NCI-H1694 (cell line): ENCODE results near the gene RPS6KB1.
"Not testable (repeated sequence)": the region's sequence is repeated elsewhere in the genome, so short reads cannot be mapped to it uniquely, and the experiment has no call there.

Experiments
- DNase-seq: peaks from one replicate; lab custom pipeline; 2025; lab: John Stamatoyannopoulos, UW

Gene RPS6KB1

DNA sequence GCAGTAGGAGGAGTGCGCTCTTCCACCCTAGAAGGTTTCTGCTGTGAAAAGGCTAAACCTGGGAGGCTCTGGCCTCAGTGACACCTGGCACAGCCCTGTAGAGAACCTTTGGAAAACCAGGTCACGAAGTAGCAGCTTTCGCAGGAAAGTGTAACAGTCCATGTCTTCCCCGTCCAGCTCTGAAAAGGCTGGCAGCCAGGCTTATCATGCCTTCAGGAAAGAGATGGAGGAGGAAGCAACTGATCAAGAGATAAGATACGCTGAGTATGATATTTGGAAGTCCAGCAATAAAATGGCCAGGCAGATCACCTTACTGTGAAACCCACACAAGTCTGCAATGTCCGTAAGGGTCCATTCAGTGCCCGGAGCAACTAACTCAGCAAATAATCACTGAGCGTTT is 22.4 kb upstream of the RPS6KB1 start:
- DNase-seq = no peak

DNA sequence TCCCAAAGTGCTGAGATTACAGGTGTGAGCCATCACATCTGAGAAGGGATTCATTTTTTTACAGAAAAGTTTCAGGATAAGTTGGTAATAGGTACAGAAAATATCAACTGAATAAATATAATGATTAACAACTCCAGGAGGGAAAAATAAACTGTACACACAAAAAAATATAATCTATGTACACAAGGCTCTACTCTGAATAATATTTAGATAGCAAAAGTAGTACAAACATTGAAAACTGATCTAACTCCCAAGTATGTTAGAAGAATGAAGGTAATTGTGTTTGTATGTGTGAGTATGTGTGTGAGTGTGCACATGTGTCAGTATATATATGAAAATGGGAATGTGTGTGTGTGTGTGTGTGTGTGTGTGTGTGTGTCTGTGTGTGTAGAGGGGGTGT is 20.6 kb upstream of the RPS6KB1 start:
- DNase-seq = no peak

DNA sequence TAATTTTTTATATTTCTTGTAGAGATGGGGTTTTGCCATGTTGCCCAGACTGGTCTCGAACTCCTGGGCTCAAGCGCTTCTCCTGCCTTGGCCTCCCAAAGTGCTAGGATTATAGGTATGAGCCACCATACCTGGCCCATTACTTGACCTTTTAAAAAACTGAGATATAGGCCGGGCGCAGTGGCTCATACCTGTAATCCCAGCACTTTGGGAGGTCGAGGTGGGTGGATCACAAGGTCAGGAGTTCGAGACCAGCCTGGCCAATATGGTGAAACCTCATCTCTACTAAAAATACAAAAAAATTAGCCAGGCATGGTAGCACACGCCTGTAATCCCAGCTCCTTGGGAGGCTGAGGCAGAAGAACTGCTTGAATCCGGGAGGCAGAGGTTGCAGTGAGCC is 19.5 kb upstream of the RPS6KB1 start:
- DNase-seq = not testable (repeated sequence)

DNA sequence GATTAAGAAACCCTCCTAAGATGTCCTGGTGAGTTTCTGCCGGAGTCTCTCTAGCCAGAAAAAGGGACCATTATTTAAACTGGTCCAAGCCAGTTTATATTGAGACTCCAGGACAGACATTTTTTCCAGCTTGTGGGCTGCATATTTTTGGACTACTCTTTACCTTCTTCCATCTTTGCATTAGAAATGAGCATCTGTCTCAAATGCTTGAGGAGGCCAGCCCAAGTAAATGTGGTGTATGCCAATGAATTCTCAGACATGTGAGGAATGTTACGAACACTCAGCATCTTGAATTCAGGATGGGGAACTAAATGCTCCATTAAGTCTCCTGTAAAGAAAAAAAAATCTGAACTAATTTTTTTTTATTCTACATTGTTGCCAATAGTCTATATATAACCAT is 18.5 kb upstream of the RPS6KB1 start:
- no peak for DNase-seq

DNA sequence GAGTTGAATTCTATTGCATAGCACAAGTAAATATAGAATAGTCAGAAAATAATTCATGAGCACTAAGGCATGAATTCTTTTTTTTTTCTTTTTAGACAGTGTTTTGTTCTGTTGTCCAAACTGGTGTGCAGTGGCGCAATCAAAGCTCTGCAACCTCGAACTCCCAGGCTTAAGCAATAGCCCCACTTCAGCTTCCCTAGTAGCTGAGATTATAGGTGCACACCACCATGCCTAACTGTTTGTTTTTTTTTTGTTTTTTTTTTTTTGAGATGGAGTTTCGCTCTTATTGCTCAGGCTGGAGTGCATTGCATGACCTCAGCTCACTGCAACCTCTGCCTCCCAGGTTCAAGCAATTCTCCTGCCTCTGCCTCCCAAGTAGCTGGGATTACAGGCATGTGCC is 16.8 kb upstream of the RPS6KB1 start:
- no peak for DNase-seq

DNA sequence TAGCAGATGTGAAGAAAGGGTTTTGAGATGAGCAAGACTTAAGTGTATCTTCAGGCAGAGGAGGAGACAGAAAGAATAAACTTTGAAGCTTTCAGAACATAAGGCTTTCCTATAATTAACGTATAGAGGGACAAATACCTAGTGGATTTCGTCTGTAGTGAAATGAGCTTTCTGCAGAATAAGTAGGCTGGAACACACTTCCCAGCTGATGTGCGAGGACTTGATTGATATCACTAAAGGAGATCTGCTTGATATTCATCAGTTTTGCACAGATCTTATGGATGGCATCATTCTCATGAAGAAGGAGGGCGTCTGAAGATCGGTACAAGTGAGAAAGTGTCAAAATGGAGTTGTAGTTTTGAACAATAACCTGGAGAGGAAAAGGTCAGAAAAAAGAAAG is 15.0 kb upstream of the RPS6KB1 start:
- DNase-seq = no peak

DNA sequence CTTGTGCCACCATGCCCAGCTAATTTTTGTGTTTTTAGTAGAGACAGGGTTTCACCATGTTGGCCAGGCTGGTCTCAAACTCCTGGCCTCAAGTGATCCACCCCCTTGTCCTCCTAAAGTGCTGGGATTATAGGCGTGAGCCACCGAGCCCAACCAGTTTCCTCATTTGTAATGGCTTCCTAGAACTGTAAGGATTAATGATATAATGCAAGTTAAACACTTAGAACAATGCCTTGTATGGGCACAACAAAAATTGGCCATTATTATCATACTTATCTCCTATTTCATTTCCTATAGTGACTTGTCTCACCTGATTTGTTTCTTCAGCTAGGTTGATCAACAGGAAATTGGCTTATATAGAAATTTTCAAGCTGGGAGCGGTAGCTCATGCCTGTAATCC is 14.3 kb upstream of the RPS6KB1 start:
- no peak for DNase-seq

DNA sequence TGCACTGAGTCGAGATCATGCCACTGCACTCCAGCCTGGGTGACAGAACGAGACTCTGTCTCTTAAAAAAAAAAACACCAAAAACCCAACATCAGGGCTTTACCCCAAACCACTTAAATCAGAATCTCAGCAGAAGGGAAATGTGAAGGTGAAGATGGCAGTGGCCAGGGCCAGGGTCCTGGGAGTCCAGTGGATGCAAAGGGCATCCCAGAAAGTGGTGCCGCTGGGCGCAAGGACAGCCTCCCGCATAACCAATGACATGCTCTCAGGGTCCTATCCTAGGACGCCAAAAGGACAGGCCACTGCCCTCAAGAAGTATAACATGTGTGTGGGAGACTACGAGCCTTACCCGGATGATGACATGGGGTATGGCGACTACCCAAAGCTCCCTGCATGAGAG is 8.1 kb upstream of the RPS6KB1 start:
- DNase-seq = no peak

DNA sequence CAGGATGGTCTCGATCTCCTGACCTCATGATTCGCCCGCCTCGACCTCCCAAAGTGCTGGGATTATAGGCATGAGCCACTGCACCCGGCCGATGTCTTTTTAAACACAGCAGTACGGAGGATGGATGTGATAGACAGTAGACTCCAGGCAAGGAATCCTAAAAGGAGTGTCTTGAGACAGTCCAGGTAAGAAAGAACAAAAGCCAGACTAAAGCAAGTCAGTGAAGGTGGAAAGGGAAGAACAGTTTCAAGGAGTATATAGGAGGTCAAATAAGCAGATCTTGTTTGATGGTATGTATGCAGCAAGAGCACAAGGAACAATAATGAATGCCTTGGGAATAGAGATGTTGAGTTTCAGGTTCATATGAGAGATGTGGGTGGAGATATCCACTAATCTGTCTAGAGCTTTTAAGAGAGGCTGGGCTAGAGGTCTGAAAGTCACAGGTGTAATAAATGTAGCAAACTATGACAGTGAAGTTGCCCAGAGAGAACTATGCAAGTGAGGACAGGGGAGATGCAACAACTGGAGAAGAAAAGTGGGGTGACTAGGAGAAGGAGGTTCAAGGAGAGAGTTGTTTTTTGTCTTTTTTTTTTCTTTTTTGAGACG is 4.7 kb upstream of the RPS6KB1 start:
- no peak for DNase-seq

DNA sequence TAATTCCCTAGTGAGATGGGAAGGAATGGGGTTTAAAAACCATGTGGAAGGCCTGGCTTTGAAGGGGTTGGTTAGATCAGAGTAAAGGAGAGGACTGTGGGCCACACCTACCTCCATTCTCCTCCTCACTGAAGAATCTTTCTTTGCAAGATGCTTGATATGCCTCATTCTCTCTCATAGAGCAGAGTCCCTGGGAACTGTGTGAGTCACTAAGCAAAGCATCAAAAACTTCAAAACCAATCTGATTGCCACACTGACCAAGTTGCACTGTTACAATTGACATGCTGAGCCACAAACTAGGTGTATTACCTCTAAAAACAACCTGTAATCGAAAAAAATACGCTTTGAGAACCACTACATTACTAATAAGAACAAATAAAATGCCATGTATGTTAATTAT is 2.2 kb upstream of the RPS6KB1 start:
- no peak for DNase-seq

DNA sequence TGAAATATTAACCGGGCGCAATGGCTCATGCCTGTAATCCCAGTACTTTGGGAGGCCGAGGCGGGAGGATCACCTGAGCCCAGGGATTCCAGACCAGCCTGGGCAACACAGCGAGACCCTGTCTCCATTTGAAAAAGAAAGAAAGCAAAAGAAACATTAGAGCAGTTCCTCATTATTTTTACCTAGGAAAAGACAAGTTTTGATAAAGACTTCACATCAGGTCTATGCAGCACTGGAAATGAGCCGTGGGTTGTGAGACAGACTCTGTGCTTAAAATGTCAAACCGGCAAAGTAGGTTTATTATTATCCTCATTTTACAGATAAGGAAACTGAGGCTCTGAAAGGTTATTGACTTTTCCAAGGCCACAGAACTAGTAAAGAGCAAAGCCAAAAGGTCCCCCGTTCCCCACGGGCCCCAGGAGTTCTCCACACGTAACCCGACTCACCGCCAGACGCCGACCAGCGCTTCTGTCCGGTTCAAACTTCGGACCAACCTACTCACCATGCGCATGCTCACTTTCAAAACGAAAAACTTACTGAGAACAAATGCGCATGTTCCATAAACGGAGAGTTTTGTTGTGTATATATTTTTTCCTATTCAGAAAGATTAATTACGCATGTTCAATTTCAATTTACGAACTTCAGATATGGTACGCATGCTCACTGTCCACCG is 534 bp upstream of the RPS6KB1 start:
- DNase-seq = no peak

DNA sequence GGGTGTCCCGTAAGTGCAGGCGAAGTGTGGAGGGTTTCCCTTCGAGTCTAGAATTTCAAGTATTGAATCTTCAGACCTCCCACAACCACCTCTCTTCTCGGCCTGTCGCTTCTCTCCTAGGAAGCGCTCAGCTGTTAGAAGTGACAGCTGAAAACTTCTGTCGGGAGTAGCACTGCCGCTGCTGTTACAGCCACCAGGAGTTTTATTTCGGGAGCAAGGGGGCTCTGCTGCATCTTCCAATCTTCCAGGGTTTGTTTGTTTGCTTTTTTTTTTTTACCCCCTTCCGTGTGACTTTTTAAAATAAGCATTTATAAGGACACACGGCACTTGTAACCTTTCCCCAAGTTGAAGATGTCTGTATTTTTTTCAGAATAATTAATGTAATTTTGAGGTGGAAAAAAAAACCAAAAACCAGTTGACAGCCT is 767 bp downstream of the RPS6KB1 start:
- peak; percentile 7 for DNase-seq

DNA sequence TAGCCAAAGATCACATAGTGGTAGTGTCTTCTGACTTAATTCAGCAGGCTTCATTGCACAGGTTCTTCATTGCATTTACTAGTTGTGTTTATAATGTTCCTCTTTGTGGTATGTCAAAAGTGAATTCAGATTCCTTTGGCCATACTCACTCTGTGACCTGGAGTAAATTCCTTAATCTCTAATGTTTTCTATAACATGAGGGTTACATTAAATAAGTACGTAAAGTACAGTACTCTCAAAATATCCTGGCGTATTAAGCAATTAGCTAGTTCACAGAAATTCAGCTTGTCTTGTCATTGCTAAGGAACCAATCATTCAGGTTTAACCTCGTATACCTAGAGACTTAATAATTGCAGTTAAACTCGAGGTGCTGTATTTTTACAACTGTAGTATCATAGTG is 4.2 kb downstream of the RPS6KB1 start:
- DNase-seq = no peak

DNA sequence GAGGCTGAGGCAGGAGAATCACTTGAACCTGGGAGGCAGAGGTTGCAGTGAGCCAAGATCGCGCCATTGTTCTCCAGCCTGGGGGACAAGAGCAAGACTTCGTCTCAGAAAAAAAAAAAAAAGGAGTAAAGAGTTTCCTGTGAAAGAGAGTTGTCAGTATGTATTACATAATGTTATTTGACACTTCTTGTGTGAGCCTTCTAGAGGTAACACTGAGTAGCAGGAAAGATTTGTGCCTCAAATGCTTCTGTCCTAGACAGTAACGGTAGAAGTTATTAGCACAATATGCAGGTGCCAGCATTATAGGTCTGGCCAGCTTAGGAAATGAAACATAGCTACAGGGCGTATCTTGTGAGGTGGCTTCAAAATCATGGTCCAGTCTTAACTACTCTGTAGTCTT is 6.2 kb downstream of the RPS6KB1 start:
- DNase-seq = no peak

DNA sequence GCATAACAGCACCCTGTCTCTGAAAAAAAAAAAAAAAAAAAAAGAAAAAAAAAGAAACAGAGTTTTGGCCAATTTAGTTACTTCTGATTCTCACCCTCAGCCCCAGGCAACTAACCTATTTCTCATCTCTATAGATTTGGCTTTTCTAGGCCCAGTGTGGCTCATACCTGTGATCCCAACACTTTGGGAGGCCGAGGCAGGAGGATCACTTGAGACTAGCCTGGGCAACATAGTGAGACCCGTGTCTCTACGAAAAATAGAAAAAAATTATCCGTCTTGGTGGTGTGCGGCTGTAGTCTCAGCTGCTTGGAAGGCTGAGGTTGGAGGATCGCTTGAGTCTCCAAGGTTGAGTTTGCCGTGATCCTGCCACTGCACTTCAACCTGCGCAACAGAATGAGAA is 8.7 kb downstream of the RPS6KB1 start:
- DNase-seq = no peak

DNA sequence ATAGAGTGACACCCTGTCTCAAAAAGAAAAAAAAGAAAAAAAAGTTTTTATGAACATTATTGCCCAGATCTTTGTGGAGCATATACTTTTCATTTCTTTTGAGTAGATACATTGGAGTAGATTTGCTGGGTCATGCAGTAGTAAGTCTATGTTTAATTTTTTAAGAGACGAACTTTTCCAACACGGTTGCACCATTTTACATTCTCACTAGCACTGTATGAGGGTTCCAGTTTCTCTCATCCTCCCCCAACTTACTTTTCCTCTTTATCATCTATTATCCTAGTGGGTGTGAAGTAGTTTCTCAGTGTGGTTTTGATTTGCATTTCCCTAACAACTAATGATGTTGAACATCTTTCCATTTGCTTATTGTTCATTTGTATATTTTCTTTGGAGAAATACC is 10.5 kb downstream of the RPS6KB1 start:
- DNase-seq = no peak

DNA sequence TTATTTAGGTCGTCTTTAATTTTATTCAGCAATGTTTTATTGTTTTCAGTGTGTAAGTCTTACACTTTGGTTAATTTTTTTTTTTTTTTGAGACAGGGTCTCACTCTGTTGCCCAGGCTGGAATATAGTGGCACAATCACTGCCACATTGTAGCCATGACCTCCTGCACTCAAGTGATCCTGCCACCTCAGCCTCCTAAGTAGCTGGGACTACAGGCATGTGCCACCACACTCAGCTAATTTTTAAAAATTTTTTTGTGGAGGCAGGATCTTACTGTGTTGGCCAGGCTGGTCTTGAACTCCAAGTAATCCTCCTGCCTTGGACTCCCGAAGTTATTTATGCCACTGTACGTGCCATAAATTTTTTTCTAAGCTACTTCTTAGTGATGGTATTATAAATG is 14.5 kb downstream of the RPS6KB1 start:
- no peak for DNase-seq

DNA sequence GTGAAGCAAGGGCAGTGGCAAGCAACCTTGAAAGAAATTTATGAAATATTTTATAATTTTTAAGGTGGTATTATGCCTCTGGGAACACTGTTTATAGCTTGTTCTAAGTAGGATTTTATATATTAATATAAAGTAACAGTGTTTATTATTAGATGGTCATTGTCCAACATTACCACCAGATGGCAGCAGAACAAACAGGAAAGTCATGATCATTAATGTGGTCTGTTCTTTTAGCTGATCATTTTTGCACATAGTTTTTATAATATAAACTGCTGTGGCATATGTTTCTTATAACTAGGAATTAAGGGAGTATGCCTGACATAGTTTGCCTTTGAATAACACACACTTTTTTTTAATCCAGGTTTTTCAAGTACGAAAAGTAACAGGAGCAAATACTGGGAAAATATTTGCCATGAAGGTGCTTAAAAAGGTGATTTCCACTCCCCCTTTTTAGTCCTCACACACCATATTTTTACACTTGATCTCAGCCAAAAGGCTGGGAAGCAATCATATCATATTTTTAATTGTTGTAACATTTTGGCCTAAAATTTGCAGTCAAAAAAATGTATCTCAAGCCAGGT is 21.4 kb downstream of the RPS6KB1 start:
- DNase-seq = peak; percentile 61

DNA sequence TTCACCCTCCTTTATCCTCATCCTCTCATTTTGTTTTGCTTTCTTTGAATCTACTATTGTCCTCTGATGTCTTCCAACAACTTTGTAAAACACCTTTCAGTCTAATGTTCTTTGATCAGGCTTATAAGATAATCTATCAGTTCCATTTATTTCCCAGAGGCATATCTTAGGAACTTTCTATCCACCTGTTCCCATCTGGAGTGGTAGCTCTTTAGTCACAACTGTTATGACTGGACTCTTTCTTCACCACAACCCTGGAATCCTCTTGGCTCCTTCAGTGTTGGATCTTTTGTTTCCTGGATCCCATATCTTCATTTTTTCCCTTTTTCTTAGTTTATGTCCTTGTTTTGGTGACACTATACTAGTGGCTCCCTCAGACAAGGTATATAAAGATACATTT is 23.5 kb downstream of the RPS6KB1 start:
- DNase-seq = no peak

DNA sequence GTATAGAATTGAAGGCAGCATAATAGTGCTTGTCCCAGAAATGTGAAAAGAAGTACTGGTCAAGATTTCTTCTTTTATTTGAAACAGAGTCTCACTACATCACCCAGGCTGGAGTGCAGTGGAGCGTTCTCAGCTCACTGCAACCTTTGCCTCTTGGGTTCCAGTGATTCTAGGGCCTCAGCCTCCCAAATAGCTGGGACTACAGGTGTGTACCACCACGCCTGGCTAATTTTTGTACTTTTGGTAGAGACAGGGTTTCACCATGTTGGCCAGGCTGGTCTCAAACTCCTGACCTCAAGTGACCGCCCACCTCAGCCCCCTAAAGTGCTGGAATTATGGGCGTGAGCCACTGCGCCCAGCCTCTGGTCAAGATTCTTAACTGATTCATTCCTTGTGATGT is 27.7 kb downstream of the RPS6KB1 start:
- not testable (repeated sequence) for DNase-seq

DNA sequence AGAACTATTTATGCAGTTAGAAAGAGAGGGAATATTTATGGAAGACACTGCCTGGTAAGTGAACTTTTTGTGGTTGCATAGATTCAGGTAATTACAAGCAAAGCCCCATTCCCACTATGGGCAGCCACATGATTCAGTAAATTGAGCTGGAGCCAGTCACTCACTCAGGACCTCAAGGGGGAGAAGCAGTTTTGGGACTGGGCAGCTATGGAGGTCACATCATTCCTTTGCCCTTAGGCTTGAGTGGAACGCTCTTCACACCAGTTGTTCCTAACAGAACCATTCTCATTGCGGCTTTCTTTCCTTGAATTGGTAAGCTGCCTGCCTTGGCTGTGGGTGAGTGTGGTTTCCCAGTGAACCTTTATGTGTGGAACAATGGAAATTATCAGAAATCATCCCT is 37.2 kb downstream of the RPS6KB1 start:
- not testable (repeated sequence) for DNase-seq

DNA sequence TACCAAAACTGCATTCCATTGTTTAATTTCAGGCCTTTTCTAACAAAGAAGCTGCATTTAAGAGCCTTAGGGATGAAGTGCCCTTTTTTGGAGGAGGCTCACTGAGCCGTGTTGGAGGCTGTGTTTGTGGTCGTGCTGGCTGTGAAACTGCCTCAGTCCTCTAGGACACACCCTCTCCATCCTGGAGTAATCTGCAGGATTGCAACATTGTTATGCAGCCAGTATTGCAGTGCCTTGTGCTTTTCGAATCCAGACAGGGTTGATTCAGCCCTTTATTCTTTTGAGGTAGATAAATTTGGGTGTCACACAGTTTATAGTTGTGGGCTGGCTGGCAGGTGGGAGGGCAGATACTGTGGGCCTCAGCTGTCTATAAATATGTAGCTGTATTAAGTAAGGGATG is 37.8 kb downstream of the RPS6KB1 start:
- not testable (repeated sequence) for DNase-seq

DNA sequence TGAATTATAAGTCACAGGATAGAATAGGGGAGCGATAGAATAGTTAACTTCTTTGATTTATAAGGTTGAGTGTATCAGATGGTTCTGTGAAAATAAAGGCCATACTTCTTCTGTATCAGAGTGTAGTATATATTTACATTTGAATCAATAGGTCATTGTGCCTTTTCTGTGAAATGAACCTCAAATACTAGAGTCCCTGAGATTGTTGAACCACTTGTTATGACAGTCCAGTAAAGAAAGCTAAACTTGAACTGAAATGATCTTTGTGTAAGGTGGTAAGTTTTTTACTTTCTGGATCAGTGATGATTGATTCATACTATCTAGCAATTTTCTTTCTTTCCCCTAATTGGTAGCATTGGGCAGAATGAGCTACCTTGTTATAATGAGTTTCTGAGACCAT is 40.4 kb downstream of the RPS6KB1 start:
- DNase-seq = not testable (repeated sequence)

DNA sequence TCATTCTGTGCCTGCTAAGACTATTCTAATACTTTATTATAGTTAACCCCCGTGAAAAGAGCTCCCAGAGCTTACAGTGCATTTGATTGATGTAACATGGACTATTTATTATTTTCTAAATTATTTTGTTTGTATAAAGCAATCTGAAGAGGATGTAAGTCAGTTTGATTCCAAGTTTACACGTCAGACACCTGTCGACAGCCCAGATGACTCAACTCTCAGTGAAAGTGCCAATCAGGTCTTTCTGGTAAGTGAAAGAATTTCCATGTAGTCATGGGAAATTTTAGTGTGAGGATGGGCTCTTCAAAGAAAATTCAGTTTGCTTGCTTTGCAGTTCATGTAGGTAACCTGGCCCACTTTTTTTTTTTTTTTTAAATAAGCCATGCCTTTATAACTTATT is 47.8 kb downstream of the RPS6KB1 start:
- DNase-seq = not testable (repeated sequence)
